AG09309 (cell line): ENCODE data around the gene DPM3.
"Not testable (repeated sequence)": the region's sequence is repeated elsewhere in the genome, so short reads cannot be mapped to it uniquely, and the experiment has no call there.

Experiments used
- DNase-seq: peaks from one replicate; pipeline ENCODE4 v3.0.0-alpha.2; 2010; ENCODE audit warnings: low read depth
- H3K4me3 ChIP-seq: 2 replicates; pipeline ENCODE4 v1.5.1; 2011; ENCODE audit warnings: mild to moderate bottlenecking, low read depth, low read length, moderate library complexity; ENCODE audit not compliant: control insufficient read depth
- TF ChIP-seq, protein P1 (sequence below): IDR thresholded peaks from 2 replicates; pipeline ENCODE4 v1.5.1; 2011; ENCODE audit warnings: mild to moderate bottlenecking, low read depth, low read length, inconsistent platforms; ENCODE audit not compliant: insufficient read depth, control insufficient read depth; ENCODE audit errors: missing control alignments

Gene DPM3

DNA sequence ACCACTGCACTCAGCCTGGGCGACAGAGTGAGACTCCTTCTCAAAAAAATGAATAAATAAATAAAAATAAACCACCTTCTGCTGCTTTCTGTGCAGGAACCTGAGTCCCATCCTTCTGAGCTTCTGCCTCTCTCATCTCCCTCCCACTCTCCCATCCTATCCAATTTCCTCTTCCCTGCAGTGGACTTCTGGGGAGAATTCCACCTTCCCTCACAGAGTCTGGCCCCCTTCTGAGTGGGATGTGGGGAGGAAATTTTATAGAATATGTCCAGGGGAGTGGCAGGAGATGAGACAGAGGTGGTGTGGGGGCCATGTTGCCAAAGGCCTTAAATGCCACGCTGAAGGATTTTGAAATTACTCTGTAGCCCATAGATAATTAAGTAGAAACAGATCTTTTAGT lies 18.0 kb downstream of the DPM3 start:
- TF ChIP-seq, protein P1, sequence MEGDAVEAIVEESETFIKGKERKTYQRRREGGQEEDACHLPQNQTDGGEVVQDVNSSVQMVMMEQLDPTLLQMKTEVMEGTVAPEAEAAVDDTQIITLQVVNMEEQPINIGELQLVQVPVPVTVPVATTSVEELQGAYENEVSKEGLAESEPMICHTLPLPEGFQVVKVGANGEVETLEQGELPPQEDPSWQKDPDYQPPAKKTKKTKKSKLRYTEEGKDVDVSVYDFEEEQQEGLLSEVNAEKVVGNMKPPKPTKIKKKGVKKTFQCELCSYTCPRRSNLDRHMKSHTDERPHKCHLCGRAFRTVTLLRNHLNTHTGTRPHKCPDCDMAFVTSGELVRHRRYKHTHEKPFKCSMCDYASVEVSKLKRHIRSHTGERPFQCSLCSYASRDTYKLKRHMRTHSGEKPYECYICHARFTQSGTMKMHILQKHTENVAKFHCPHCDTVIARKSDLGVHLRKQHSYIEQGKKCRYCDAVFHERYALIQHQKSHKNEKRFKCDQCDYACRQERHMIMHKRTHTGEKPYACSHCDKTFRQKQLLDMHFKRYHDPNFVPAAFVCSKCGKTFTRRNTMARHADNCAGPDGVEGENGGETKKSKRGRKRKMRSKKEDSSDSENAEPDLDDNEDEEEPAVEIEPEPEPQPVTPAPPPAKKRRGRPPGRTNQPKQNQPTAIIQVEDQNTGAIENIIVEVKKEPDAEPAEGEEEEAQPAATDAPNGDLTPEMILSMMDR = no peak
- no peak for DNase-seq
- H3K4me3 ChIP-seq = no peak overlapping the region

DNA sequence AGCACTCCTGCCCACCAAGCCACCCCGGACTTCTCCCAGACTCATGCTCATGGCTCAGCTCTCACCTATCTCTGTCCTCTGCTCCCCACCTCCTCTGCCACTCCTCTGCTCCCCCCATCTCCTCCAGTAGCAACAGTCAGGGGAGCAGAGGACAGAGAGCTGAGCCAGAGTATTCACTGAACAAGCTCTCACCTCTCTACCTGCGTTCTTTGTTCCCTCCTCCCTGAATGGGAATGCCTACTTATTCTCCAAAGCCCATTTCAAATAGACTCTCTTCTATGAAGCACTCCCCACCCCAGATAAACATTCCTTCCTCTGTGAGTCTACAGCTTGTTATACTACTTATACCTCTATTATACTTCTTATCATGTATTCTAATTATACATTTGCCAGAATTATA lies 19.1 kb downstream of the DPM3 start:
- TF ChIP-seq, protein P1 = no peak
- DNase-seq = no peak
- H3K4me3 ChIP-seq = no peak overlapping the region

DNA sequence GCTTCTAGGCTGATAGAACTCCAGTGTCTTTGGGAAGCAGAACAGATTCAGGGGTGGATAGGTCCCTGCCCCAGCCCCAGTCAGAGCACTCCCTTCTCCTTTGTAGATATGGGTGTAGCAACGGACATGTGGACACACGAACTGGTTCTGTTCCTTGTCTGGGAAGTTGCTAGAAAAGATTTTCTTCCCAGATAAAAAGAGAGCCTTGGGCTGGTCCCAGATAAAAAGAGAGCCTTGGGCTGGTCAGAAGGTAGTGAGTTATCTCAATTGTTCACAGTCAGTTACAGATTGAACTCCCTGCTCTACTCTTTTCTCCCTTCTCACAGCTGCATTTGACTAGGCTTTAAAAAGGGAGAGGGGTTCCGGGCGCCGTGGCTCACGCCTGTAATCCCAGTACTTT lies 20.1 kb downstream of the DPM3 start:
- no peak overlapping the region for H3K4me3 ChIP-seq
- DNase-seq = no peak
- TF ChIP-seq, protein P1 = no peak

DNA sequence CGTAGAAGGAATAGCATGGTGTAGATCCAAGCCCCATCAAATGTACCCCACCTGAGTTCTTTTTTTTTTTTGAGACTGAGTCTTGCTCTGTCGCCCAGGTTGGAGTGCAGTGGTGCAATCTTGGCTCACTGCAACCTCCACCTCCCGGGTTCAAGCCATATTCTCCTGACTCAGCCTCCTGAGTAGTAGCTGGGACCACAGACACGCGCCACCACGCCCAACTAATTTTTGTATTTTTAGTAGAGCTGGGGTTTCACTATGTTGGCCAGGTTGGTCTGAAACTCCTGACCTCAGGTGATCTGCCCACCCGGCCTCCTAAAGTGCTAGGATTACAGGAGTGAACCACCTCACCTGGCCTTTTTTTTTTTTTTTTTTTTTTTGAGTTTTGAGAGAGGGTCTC lies 22.2 kb downstream of the DPM3 start:
- H3K4me3 ChIP-seq, DNase-seq: not testable (repeated sequence)

GRCh38 chr1:155117610-155118009 lies 22.7 kb downstream of the DPM3 start:
- H3K4me3 ChIP-seq = no peak overlapping the region
- TF ChIP-seq, protein P1 = no peak
- DNase-seq = no peak

GRCh38 chr1:155116113-155116764 lies 24.1 kb downstream of the DPM3 start:
- DNase-seq = no peak
- TF ChIP-seq, protein P1 = no peak
- H3K4me3 ChIP-seq = no peak overlapping the region

GRCh38 chr1:155113450-155113980 lies 26.8 kb downstream of the DPM3 start:
- DNase-seq = no peak
- H3K4me3 ChIP-seq = no peak overlapping the region
- TF ChIP-seq, protein P1 = no peak
